WTC11 (cell line): ENCODE measurements around the gene KLF1. TPM values are rescaled to one million over a fixed set of nuclear protein-coding genes. Genes with fewer than 3 reads are reported as not detected.
A peak's percentile ranks its signal among the peaks of the same experiment; 100 is the strongest.

Source experiments
- ATAC-seq: fragments of 200-7000 bp; cut with Tn5 transposase; 2 replicates; pipeline ENCODE4 v1.10.0; 2021; ENCODE audit warnings: mild to moderate bottlenecking, moderate library complexity
- CTCF ChIA-PET: fragments of 300-600 bp; sonication (Branson Sonifier 250); formaldehyde crosslinking; loops from one replicate; lab custom pipeline; 2021; ENCODE audit warnings: antibody characterized with exemption; lab: Charles Lee
- POLR2A ChIA-PET: fragments of 350-600 bp; sonication (Branson Sonifier 250); formaldehyde crosslinking; loops from one replicate; lab custom pipeline; 2021; ENCODE audit warnings: antibody characterized with exemption; lab: Charles Lee
- DNase-seq: peaks from one replicate; pipeline ENCODE4 v3.0.0; 2021; ENCODE audit warnings: low spot score
- H3K27ac Mint-ChIP-seq: 2 replicates; pipeline ENCODE4 v1.8.0; 2021; ENCODE audit warnings: mixed read lengths
- H3K27me3 Mint-ChIP-seq: 2 replicates; pipeline ENCODE4 v1.8.0; 2021; ENCODE audit warnings: low read depth, mild to moderate bottlenecking, moderate library complexity, mixed read lengths
- H3K36me3 Mint-ChIP-seq: 2 replicates; pipeline ENCODE4 v1.8.0; 2021; ENCODE audit warnings: mixed read lengths
- H3K4me1 Mint-ChIP-seq: 2 replicates; pipeline ENCODE4 v1.8.0; 2022; ENCODE audit warnings: mixed read lengths
- H3K4me3 Mint-ChIP-seq: 2 replicates; pipeline ENCODE4 v1.8.0; 2021; ENCODE audit warnings: mild to moderate bottlenecking, moderate library complexity, mixed read lengths
- H3K9me3 Mint-ChIP-seq: 2 replicates; pipeline ENCODE4 v1.8.0; 2021; ENCODE audit warnings: mixed read lengths
- ATF6 ChIP-seq: sonication (generic); formaldehyde crosslinking; IDR thresholded peaks from 2 replicates; pipeline ENCODE4 v1.8.1; 2023; ENCODE audit warnings: mild to moderate bottlenecking, missing genetic modification reagents
- CBFB ChIP-seq: sonication (generic); formaldehyde crosslinking; IDR thresholded peaks from 2 replicates; pipeline ENCODE4 v1.8.1; 2022; ENCODE audit warnings: mild to moderate bottlenecking, low read depth, missing genetic modification reagents
- CTCF ChIP-seq: fragments of 200-600 bp; IDR thresholded peaks from 2 replicates; pipeline ENCODE4 v1.8.0; 2022; ENCODE audit warnings: antibody characterized with exemption
- E2F1 ChIP-seq: sonication (generic); formaldehyde crosslinking; IDR thresholded peaks from 2 replicates; pipeline ENCODE4 v1.8.0; 2022; ENCODE audit warnings: mild to moderate bottlenecking, missing genetic modification reagents
- E2F4 ChIP-seq: sonication (generic); formaldehyde crosslinking; IDR thresholded peaks from 2 replicates; pipeline ENCODE4 v1.8.1; 2022; ENCODE audit warnings: low read depth, mild to moderate bottlenecking, moderate library complexity, missing genetic modification reagents, borderline replicate concordance
- ERG ChIP-seq: fragments of 250-450 bp; sonication (Bioruptor Pico); IDR thresholded peaks from 2 replicates; pipeline ENCODE4 v1.8.0; 2021; ENCODE audit warnings: mild to moderate bottlenecking
- ESRRA ChIP-seq: sonication (generic); formaldehyde crosslinking; IDR thresholded peaks from 2 replicates; pipeline ENCODE4 v1.8.1; 2022; ENCODE audit warnings: mild to moderate bottlenecking, missing genetic modification reagents, borderline replicate concordance
- FOXJ3 ChIP-seq: sonication (generic); formaldehyde crosslinking; IDR thresholded peaks from 2 replicates; pipeline ENCODE4 v1.9.0; 2021; ENCODE audit warnings: missing genetic modification reagents, mild to moderate bottlenecking, borderline replicate concordance
- HMGXB4 ChIP-seq: sonication (generic); formaldehyde crosslinking; IDR thresholded peaks from 2 replicates; pipeline ENCODE4 v1.8.1; 2023; ENCODE audit warnings: mild to moderate bottlenecking, moderate library complexity, missing genetic modification reagents
- JAZF1 ChIP-seq: fragments of 250-450 bp; sonication (Bioruptor Pico); IDR thresholded peaks from 2 replicates; pipeline ENCODE4 v1.9.0; 2021; ENCODE audit warnings: moderate library complexity, mild to moderate bottlenecking, inconsistent platforms
- KAT7 ChIP-seq: sonication (generic); formaldehyde crosslinking; IDR thresholded peaks from 2 replicates; pipeline ENCODE4 v1.8.1; 2023; ENCODE audit warnings: missing genetic modification reagents, mild to moderate bottlenecking, borderline replicate concordance
- MLX ChIP-seq: sonication (generic); formaldehyde crosslinking; IDR thresholded peaks from 2 replicates; pipeline ENCODE4 v1.8.1; 2023; ENCODE audit warnings: mild to moderate bottlenecking, missing genetic modification reagents, moderate library complexity
- TEAD4 ChIP-seq: sonication (generic); formaldehyde crosslinking; IDR thresholded peaks from 2 replicates; pipeline ENCODE4 v1.8.0; 2022; ENCODE audit warnings: mild to moderate bottlenecking, missing genetic modification reagents
- TP53 ChIP-seq: sonication (generic); formaldehyde crosslinking; IDR thresholded peaks from 2 replicates; pipeline ENCODE4 v1.8.1; 2023; ENCODE audit warnings: mild to moderate bottlenecking, missing genetic modification reagents
- ZNF138 ChIP-seq: sonication (generic); formaldehyde crosslinking; conservative IDR thresholded peaks from 2 replicates; pipeline ENCODE4 v1.8.1; 2022; ENCODE audit warnings: mild to moderate bottlenecking, moderate library complexity, missing genetic modification reagents
- ZNF219 ChIP-seq: sonication (generic); formaldehyde crosslinking; IDR thresholded peaks from 2 replicates; pipeline ENCODE4 v1.8.0; 2023; ENCODE audit warnings: missing genetic modification reagents, mild to moderate bottlenecking, borderline replicate concordance
- ZNF416 ChIP-seq: fragments of 250-450 bp; sonication (Bioruptor Pico); IDR thresholded peaks from 2 replicates; pipeline ENCODE4 v1.9.0; 2021; ENCODE audit warnings: mild to moderate bottlenecking, inconsistent platforms
- total RNA-seq: library from RNA; stranded (reverse); gene quantifications from 3 replicates; pipeline ENCODE4 v1.2.3, GENCODE V29; 2021

The KLF1 gene
- total RNA-seq, 1 experiment from 2014 or later = 0.72 TPM

GRCh38 chr19:12888006-12888603 lies 1.1 kb upstream of the KLF1 start (continued):
- TF ChIP-seq ATF6 (CRISPR knock-in tag) = no peak

- Mint-ChIP-seq H3K9me3 (peaks cover 5% of the 10 kb centered on the region), H3K36me3 (peaks cover 10% of the 10 kb centered on the region; the same call in 1 of the 2 replicates), H3K4me3 (peak overlapping the region; percentile 72), H3K27me3 (peaks cover 47% of the 10 kb centered on the region), H3K27ac (no peak overlapping the region), H3K4me1 (peaks cover 15% of the 10 kb centered on the region)
- CTCF ChIA-PET = interaction anchor here (0.6 to 2.8 kb wide), 7 partner anchors 13 to 113 kb away, joined by 3 to 63 read pairs (median 11); no protein-coding TSS in a partner anchor
- TF ChIP-seq CBFB (CRISPR knock-in tag) = no peak
- TF ChIP-seq TP53 = no peak
- TF ChIP-seq E2F4 = no peak
- no peak for TF ChIP-seq MLX (CRISPR knock-in tag)
- TF ChIP-seq ZNF416 (CRISPR knock-in tag) = no peak
- no peak for TF ChIP-seq ERG (CRISPR knock-in tag)
- no peak for TF ChIP-seq ZNF219 (CRISPR knock-in tag)
- TF ChIP-seq KAT7 (CRISPR knock-in tag) = no peak
- no peak for TF ChIP-seq JAZF1 (CRISPR knock-in tag)
- TF ChIP-seq ZNF138 = no peak
- no peak for TF ChIP-seq E2F1 (CRISPR knock-in tag)
- TF ChIP-seq ESRRA = no peak
- no peak for ATAC-seq
- POLR2A ChIA-PET = interaction anchor here (1.1 to 2.9 kb wide), 2 partner anchors 14 kb away, joined by 3 to 18 read pairs; no protein-coding TSS in a partner anchor
- DNase-seq = no peak
Measured at GRCh38 chr19:12886651-12886968, 391 bp downstream of the KLF1 start.

GRCh38 chr19:12885749-12886650 lies 1.0 kb downstream of the KLF1 start:
- Mint-ChIP-seq H3K9me3 (peaks cover 5% of the 10 kb centered on the region), H3K4me3 (peak overlapping the region; percentile 72), H3K4me1 (peaks cover 11% of the 10 kb centered on the region), H3K27me3 (peaks cover 47% of the 10 kb centered on the region), H3K36me3 (peaks cover 8% of the 10 kb centered on the region; the same call in 1 of the 2 replicates), H3K27ac (no peak overlapping the region)
- peak; percentile 56 for DNase-seq
- no peak for ATAC-seq
- ChIA-PET POLR2A (interaction anchor here (0.6 to 2.9 kb wide), 15 partner anchors 13 to 210 kb away, joined by 3 to 18 read pairs (median 3); partner anchors contain the start of genes CALR, GET3, RNASEH2A and TNPO2), CTCF (interaction anchor here (0.5 to 2.8 kb wide), 44 partner anchors 11 to 1594 kb away, joined by 3 to 63 read pairs (median 5); partner anchors contain the start of genes CALR, FARSA, GET3 and JUNB)
- TF ChIP-seq FOXJ3 (CRISPR knock-in tag) (no peak), TEAD4 (0 out of 2 replicates have a peak, but pooled peaks have one; percentile 21), CTCF (0 out of 2 replicates have a peak, but pooled peaks have one; percentile 6), MLX (CRISPR knock-in tag) (no peak), HMGXB4 (CRISPR knock-in tag) (peak; percentile 50; the same call in 1 of the 2 replicates), E2F4 (0 out of 2 replicates have a peak, but pooled peaks have one; percentile 23)
